T-helper 1 cell treated with Interleukin-12 subunit alpha and Interleukin-12 subunit beta and Interleukin-4 antibody, amounts not matched to agents 30 μg/mL and 1 μg/mL, for 36 hours (primary cell): ENCODE data around the gene ABCD1.
"Not testable (repeated sequence)": the region's sequence is repeated elsewhere in the genome, so short reads cannot be mapped to it uniquely, and the experiment has no call there.

Experiments used
- H3K27ac Mint-ChIP-seq: one replicate; pipeline ENCODE4 v1.8.0; 2021; ENCODE audit warnings: mild to moderate bottlenecking, mixed read lengths
- H3K27me3 Mint-ChIP-seq: one replicate; pipeline ENCODE4 v1.8.0; 2021; ENCODE audit warnings: low read depth, mixed read lengths
- H3K36me3 Mint-ChIP-seq: one replicate; pipeline ENCODE4 v1.8.0; 2021; ENCODE audit warnings: low read depth, mixed read lengths
- H3K4me1 Mint-ChIP-seq: one replicate; pipeline ENCODE4 v1.8.0; 2021; ENCODE audit warnings: low read depth, mixed read lengths
- H3K4me3 Mint-ChIP-seq: one replicate; pipeline ENCODE4 v1.8.0; 2021; ENCODE audit warnings: mild to moderate bottlenecking, moderate library complexity, mixed read lengths
- H3K9me3 Mint-ChIP-seq: one replicate; pipeline ENCODE4 v1.8.0; 2021; ENCODE audit warnings: mixed read lengths

The ABCD1 gene

DNA sequence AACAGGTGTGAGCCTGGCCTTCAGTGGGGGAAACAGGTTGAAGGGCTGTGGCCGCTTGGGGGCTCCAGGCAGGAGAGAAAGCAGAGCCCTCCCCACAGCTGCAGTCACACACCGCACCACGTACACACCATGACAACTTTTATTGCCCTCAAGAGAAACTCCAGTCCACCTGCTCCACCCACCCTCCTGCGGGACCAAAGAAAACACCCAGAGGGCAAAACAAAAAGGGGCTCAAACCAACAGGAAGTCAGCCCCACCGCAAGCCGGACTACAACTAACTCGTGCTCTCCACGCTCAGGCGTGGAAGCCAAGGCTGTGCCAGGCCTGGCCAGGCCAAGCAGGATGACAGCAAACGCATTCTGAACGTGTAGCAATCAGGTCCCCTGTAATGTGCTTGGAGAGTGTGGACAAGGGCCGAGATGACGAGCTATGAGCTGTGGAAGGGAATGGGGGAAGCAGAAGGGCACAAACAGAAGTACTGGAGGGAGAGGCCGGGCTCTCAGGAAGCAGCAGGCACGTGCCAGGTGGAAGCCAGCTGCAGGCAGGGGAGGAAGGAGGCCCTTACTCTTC is 24.2 kb upstream of the ABCD1 start:
- Mint-ChIP-seq H3K9me3 (no peaks in the 10 kb centered on the region), H3K27me3 (no peaks in the 10 kb centered on the region), H3K27ac (no peak overlapping the region), H3K4me3 (no peak overlapping the region), H3K4me1 (no peaks in the 10 kb centered on the region), H3K36me3 (peaks cover 14% of the 10 kb centered on the region)

DNA sequence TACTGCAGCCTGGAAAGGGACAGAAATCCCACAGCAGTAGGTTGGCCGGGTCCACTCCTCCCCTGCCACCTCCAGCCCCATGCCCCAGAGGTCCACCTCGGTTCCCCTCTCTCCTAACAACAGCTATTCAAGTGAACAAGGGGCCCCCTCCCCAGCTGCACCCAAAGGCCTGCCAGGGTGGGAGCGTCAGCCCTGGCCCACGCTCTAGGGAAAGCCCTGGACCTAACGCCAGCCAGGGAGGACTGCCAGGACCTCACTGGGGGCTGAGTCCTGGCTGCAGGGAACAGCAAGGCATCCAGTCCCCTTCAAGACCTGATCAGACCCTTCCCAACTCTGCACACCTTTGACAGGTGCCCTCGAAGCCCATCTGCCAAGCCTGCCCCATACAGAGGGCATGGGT is 23.7 kb upstream of the ABCD1 start:
- Mint-ChIP-seq H3K27me3 (no peaks in the 10 kb centered on the region), H3K4me1 (no peaks in the 10 kb centered on the region), H3K27ac (no peak overlapping the region), H3K4me3 (no peak overlapping the region), H3K9me3 (no peaks in the 10 kb centered on the region), H3K36me3 (peaks cover 14% of the 10 kb centered on the region)

DNA sequence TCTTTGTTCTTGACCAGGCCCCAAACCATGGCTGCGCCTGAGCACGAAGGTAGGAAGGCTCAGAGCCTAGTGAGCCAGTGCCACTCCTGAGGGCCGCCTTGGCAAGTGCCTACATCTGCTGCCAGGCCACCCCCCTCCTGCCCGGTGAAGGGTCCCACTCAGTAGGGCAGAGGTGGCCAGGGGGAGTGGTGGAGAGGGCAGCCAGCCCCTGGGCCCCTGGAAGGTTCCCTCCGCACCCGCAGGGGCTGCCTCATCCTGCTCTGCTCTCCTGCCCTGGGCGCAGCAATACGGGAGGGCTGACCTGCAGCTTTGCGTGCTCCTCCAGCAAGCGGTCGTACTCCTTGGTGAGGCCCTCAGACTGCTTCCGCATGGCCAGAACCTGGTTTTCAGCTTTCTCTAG is 22.9 kb upstream of the ABCD1 start:
- H3K27ac Mint-ChIP-seq: no peak overlapping the region
- H3K4me3 Mint-ChIP-seq: no peak overlapping the region
- H3K4me1 Mint-ChIP-seq: no peaks in the 10 kb centered on the region
- H3K27me3 Mint-ChIP-seq: no peaks in the 10 kb centered on the region
- peaks cover 14% of the 10 kb centered on the region for H3K36me3 Mint-ChIP-seq
- H3K9me3 Mint-ChIP-seq: no peaks in the 10 kb centered on the region

DNA sequence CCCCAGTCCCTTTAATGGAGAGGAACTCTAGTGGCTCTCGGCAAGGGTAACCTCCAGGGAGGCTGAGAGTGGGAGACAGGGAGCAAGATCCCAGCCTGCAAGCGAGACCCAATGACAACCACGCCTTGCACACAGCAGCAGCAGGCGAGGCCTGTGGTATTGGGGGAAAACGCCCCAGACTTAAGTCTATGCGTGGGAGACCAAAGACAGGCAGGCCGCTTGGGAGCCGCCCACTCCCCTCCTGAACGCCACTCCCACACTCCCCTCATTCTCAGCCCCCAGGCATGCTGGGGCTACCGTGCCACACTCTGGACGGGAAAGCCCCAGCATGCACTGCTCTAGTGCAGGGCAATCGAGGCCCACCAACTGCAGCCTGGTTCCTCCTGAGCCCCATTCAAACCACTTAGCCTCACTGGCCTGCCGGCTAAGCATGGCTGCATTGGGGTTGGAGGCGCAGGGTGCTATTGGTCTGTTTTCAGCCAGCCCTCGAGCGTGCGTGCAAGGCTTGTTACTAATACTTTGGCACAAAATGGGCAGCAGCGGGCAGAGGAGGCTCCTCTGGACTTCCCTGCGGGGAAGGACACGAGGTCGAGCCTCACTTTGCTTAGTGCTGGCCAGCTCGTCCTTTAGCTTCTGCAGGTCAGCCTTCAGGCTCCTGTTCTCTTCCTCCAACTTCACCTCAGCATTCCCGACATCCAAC is 22.2 kb upstream of the ABCD1 start:
- H3K4me3 Mint-ChIP-seq: no peak overlapping the region
- no peaks in the 10 kb centered on the region for H3K27me3 Mint-ChIP-seq
- no peak overlapping the region for H3K27ac Mint-ChIP-seq
- H3K36me3 Mint-ChIP-seq: peaks cover 9% of the 10 kb centered on the region
- no peaks in the 10 kb centered on the region for H3K4me1 Mint-ChIP-seq
- no peaks in the 10 kb centered on the region for H3K9me3 Mint-ChIP-seq

DNA sequence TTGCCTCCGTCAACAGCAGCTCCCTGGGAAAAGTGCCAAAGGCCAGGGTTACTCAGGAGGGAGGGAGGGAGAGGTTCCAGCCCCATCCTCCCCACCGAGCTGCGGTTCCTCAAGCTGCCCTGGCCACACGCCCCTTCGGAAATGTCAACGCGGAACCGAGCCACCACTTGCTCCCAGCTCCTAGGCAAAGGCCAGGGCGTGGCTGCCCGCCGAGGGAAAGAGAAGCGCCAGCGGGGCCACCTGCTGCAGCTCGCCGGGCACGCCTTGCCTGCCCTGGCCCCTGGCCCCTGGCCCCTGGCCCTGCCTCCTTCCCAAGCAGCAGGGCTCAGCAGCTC is 21.7 kb upstream of the ABCD1 start:
- Mint-ChIP-seq H3K27me3 (no peaks in the 10 kb centered on the region), H3K4me1 (no peaks in the 10 kb centered on the region), H3K4me3 (no peak overlapping the region), H3K9me3 (no peaks in the 10 kb centered on the region), H3K27ac (no peak overlapping the region), H3K36me3 (peaks cover 8% of the 10 kb centered on the region)

DNA sequence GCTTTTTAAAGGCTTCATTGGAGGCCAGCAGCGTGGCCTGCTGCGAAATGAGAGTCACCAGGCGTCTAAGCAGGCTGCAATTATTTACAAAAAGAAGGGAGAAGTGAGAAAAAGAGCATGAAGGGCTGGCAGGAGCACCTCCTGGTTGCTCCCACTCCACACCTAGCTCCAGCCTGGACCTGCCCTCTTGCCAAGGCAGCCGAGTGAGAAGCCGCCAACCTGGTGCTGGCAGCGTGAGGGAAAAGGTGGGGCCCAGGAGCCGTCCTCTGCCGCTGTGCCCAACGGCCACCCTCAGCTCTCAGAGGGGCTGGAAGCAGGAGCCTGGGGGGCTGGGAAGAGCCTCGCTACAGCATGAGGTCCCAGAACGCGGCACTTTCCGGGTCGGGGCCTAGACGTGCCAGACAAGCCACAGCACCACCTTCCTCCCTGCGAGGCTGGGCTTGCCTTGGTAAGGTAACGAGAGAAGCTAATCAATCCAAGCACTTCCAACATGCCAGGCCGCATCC is 20.6 kb upstream of the ABCD1 start:
- peaks cover 5% of the 10 kb centered on the region for H3K36me3 Mint-ChIP-seq
- no peak overlapping the region for H3K27ac Mint-ChIP-seq
- H3K4me1 Mint-ChIP-seq: peaks cover 1% of the 10 kb centered on the region
- H3K27me3 Mint-ChIP-seq: no peaks in the 10 kb centered on the region
- no peak overlapping the region for H3K4me3 Mint-ChIP-seq
- H3K9me3 Mint-ChIP-seq: no peaks in the 10 kb centered on the region

DNA sequence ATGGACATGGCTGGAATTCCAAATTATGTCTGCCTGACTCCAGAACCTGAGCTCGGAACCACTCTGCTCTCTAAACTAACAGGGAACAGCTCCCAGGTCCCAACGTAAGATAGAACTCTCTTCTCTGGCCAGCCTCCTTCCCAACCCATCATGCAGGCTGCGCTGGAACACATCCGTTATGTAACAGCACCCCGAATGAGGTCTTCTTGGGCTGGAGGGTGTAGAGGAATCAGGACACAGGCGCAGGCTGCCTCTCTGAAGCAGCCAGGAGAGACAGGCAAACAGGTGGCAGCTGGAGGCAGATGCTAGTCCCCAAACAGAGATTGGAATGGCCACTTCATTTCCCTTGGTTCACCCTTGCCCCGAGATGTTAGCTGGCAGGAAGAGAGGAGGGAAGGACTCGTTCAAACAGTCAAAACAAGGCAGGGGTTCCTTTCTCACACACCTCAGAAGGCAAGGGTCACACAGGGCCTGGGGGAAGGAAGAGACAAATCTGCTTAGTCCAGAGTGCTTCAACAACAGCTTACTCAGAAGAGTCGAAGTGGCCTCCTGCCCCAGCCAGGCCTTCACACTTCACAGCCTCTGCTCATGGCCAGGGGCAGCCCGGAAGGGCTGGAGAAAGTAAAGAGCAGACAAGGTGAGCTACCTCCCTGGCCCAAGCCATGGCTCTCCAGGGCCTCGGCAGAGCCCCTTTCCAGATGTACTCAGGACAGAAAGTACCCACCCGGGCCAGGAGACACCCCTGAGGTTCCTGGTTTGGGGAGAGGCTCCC is 19.8 kb upstream of the ABCD1 start:
- not testable (repeated sequence) for H3K36me3 Mint-ChIP-seq, H3K4me1 Mint-ChIP-seq, H3K4me3 Mint-ChIP-seq, H3K27ac Mint-ChIP-seq, H3K27me3 Mint-ChIP-seq, H3K9me3 Mint-ChIP-seq

DNA sequence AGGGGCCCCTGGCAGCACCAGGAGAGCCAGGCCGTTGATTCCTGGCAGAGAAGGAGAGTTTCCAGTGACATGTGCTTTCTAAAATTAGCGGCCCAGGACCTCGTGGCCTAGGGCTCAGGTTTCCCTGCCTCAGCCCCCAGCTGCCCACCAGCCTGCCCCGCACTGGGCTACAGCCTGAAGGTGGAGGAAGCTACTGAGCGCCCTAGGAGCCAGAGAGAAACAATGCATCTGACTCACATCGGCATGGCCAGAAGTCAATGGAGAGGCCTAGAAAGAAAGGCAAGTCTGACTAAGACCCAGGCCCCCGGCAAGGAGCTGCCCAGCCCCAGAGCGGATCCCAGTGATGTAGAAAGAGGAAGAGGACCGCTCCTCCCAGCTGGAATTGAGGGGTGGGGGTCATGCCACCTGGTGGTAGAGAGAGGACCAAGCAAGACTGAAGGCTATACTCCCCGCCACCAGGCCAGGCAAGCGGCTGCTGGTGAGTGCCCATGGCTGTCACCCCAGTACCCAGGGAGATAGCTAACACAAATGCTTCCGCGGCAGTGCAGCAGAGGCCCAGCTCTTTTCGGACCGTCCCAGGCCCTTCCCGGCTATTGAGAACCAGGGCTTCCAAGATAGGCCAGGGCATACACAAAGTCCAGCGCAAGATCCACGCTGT is 19.1 kb upstream of the ABCD1 start:
- H3K27ac Mint-ChIP-seq, H3K36me3 Mint-ChIP-seq, H3K27me3 Mint-ChIP-seq: not testable (repeated sequence)

DNA sequence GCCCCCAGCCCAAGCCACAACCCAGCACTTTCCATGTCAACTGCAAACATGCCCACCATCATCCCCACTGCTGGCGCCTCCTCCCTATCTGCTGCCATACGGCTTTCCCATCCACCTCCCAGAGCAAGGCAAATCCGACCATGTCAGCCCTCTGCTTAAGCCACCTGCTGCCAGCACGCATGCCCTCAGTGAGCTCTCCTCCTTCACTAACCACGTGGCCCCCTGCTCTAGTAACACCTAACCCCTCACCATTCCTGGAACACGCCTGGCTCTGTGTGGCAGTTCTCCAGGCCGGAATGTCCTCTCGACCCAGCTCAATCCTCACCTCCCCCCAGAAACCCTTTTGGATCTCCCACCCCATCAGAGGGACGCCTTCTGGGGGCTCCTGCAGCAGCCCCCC is 17.9 kb upstream of the ABCD1 start:
- Mint-ChIP-seq H3K36me3 (peaks cover 5% of the 10 kb centered on the region), H3K27ac (no peak overlapping the region)

More for the DNA sequence above, 19.1 kb upstream of the ABCD1 start:
- not testable (repeated sequence) for H3K4me1 Mint-ChIP-seq, H3K9me3 Mint-ChIP-seq, H3K4me3 Mint-ChIP-seq

DNA sequence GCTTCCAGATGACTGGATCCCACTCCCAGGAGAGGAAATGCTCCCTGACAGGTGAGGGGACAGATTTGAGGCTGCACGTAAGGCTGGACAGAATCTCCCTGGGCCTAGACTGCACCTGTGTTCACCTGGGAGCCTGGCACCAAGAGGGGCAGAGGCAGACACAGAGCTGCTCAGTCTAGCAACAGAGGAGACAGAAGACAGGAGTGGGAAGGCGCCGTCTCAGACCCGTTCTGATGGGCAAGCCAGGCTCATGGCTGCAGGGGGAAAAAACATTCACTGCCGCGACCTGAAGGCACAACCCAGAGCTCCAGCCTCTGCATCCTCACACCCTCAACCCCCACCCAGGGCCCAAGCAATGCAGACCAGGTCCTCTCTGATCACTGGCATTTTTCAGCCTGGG is 17.2 kb upstream of the ABCD1 start:
- no peaks in the 10 kb centered on the region for H3K9me3 Mint-ChIP-seq
- peaks cover 5% of the 10 kb centered on the region for H3K36me3 Mint-ChIP-seq

More for the DNA sequence above, 17.9 kb upstream of the ABCD1 start:
- no peaks in the 10 kb centered on the region for H3K27me3 Mint-ChIP-seq
- H3K4me1 Mint-ChIP-seq: peaks cover 1% of the 10 kb centered on the region
- H3K4me3 Mint-ChIP-seq: no peak overlapping the region
- no peaks in the 10 kb centered on the region for H3K9me3 Mint-ChIP-seq

DNA sequence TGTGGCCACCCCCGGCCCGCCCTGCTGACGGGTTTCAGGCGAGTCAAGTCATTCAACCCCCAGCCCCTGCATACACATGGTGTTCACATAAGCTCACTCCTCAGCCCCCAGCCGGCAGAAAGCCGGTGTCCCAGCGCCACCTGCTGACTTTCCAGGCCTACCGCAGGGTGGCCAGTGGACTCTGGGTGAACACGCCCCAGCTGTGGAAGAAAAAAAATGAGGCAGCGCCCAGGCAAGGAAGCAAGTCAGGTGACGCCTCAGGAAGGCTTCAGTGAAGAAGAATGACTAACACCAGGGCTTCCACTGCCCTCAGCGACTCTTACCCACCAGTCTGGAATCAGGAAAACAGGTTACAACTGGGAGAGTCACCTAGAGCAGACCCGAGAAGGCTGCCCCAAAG is 16.2 kb upstream of the ABCD1 start:
- H3K4me1 Mint-ChIP-seq: peaks cover 1% of the 10 kb centered on the region
- H3K27me3 Mint-ChIP-seq: no peaks in the 10 kb centered on the region
- H3K9me3 Mint-ChIP-seq: no peaks in the 10 kb centered on the region
- peaks cover 4% of the 10 kb centered on the region for H3K36me3 Mint-ChIP-seq
- no peak overlapping the region for H3K4me3 Mint-ChIP-seq
- H3K27ac Mint-ChIP-seq: no peak overlapping the region

More for the DNA sequence above, 17.2 kb upstream of the ABCD1 start:
- H3K27ac Mint-ChIP-seq: no peak overlapping the region
- no peak overlapping the region for H3K4me3 Mint-ChIP-seq
- H3K4me1 Mint-ChIP-seq: peaks cover 1% of the 10 kb centered on the region
- H3K27me3 Mint-ChIP-seq: no peaks in the 10 kb centered on the region

DNA sequence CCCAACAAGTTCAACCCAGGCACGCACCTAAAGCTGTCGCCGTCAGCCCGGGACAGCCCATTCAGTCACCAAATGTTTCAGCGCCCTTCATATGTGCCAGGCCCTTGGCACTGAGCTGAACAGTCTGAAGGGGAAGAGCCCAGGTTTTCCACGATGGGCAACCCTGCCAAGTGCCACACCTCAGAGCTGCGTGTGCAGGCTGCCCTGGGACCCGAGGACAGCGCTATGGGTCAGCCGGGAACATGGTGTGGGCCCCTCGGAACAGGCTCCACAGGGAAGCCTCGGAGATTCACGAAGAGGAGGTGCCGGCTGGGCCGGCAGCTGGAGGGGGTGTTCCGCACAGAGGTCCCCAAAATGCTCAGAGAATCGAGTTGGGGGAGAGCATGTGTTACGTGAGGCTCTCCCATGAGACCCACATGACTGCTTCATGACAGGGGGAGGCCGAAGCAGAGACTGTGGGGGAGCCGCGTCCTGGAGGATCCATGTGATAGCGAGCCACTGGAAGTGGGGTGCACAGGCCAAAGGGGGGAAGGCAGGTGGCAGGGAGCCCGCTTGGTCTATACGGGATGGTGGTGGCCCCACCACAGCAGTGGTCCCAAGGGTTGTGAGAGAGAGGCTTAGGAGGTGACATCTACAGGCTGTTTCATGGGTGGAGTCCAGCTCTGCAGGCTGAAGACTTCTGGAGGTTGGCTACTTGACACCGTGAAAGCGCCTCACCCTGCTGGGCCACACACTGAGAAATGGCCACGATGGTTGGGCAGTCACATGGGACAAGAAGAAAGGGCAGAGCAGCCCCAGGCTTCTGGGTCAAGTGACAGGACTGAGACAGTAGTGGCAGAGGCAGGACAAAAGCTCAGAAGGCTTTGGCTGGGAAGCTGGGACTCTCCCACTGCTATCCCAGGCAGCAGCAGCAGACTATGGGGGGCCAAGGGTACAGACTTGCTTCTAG is 14.7 kb upstream of the ABCD1 start:
- Mint-ChIP-seq H3K9me3 (no peaks in the 10 kb centered on the region), H3K36me3 (peaks cover 7% of the 10 kb centered on the region), H3K4me3 (no peak overlapping the region), H3K27ac (no peak overlapping the region), H3K27me3 (no peaks in the 10 kb centered on the region), H3K4me1 (peaks cover 1% of the 10 kb centered on the region)

DNA sequence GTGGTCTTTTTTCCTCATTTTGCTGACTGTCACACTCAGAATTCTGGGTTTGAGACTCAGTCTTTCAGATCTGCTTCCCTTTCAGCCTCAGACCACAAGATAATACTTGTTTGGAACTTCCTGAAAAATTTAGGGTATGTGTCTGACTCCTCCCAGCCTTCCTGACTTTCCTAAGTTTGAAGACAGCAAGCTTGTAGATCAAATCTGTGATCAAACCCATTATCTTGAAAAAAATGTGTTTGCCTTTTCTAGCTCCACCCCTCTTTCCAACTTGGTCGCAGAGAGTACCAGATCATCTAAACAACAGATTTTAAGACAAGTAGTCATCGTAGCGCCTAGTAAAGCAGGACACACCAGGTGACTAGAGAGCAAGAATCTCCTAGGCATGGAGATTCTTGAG is 10.4 kb upstream of the ABCD1 start:
- Mint-ChIP-seq H3K27me3 (no peaks in the 10 kb centered on the region), H3K36me3 (peaks cover 16% of the 10 kb centered on the region)

DNA sequence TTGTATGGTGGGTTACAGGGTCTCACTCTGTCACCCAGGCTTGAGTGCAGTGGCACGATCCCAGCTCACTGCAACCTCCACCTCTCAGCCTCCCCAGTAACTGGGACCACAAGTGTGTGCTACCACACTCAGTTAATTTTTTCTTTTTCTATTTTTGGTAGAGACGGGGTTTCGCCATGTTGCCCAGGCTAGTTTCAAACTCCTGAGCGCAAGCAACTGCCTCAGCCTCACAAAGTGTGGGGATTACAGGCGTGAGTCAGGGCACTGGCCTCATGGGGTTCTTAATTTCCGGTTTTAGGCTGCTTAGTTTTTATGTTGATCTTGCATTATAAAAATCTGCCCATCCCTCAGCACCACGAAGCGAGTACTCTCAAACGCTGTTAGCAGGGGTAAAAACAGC is 7.2 kb upstream of the ABCD1 start:
- peaks cover 25% of the 10 kb centered on the region for H3K36me3 Mint-ChIP-seq
- peaks cover 9% of the 10 kb centered on the region for H3K4me1 Mint-ChIP-seq

More for the DNA sequence above, 10.4 kb upstream of the ABCD1 start:
- H3K9me3 Mint-ChIP-seq: no peaks in the 10 kb centered on the region
- H3K4me3 Mint-ChIP-seq: no peak overlapping the region
- H3K27ac Mint-ChIP-seq: no peak overlapping the region
- H3K4me1 Mint-ChIP-seq: peaks cover 2% of the 10 kb centered on the region

More for the DNA sequence above, 7.2 kb upstream of the ABCD1 start:
- Mint-ChIP-seq H3K27ac (no peak overlapping the region), H3K9me3 (no peaks in the 10 kb centered on the region), H3K27me3 (no peaks in the 10 kb centered on the region), H3K4me3 (no peak overlapping the region)
